ENCODE measurements around the gene SRP19.
"Not testable (repeated sequence)": the region's sequence is repeated elsewhere in the genome, so short reads cannot be mapped to it uniquely, and the experiment has no call there.

Gene SRP19

DNA sequence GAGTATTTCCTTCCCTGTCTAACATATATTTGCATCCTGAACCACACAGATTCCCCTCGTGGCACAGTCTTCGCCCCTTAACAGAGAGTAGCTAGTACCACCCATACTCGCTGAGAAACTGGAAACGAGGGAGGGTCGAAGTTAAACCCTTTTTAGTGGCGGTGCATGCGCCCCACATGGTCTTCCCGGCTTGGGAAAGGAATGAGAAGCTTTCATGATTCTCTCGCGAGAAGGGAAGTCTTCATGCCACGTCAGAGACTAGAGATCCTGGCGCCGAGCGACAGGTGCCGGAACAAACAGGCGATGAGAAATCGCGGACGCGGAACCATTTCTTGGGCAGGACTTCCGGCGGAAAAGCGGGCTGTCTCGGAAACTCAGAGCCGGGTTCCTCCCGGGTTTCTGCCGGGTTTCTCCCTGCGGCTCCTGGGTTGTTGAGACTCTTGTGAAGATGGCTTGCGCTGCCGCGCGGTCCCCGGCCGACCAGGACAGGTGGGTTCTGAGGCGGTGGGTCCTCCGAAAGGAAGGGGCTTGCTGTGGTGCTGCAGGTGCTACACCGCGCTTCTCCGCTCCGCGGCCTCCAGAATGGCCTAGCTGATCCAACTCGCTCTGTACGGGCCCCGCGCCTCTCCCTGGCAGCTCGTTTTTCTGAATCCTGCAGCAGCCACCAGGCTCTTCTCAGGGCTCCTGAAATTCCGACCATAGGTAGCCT lies at the start of gene SRP19:
SRP19 (plus strand) TSS at position 359 of the 709 bp plus-strand sequence; CDS start at position 449, 90 bp downstream.
- peak; percentile 93 for DNase-seq (ENCODE audit: low spot score)
- FAIRE-seq = peak; percentile 89

DNA sequence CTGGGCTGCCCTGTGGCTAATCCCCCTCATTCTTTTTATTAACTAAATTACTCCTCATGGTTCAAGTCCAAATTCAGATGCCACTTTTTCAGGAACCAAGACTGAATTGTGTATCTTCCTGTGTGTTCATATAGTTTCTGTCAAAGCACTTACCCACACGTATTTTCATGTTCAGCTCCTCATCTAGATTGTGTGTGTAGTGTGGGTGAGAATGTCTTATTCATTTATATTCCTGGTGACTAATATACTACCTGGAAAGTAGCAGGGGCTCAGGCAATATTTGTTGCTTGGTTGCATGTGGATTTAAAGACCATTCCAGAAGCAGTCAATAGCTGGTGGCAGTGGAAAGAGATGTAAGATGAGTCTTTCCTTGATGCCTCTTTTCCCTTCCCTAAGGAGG lies 48.5 kb upstream of the SRP19 start:
- FAIRE-seq = no peak
- no peak for DNase-seq (ENCODE audit: low spot score)

DNA sequence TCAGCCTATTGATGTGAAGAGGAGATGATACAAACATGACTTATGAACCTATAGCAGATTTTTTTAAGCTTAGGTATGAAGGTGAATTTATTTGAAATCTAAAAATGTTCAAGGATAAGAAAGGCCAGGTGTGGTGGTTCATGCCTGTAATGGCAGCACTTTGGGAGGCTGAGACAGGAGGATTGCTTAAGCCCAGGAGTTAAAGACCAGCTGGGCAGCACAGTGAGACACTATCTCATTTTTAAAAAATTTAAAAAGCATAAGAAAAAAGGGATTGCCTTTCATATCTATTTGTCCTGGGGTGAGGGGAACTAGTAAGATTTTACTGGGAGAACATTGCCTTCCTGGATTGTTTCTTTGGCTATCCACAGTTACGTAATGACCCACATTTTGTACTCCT lies 40.8 kb upstream of the SRP19 start:
- DNase-seq (ENCODE audit: low spot score) (no peak), FAIRE-seq (no peak)

GRCh38 chr5:112822456-112822855 lies 38.6 kb upstream of the SRP19 start:
- FAIRE-seq = no peak

GRCh38 chr5:112823181-112823580 lies 37.9 kb upstream of the SRP19 start:
- no peak for DNase-seq (ENCODE audit: low spot score)
- no peak for FAIRE-seq

More at GRCh38 chr5:112822456-112822855, 38.6 kb upstream of the SRP19 start:
- DNase-seq (ENCODE audit: low spot score) = no peak

DNA sequence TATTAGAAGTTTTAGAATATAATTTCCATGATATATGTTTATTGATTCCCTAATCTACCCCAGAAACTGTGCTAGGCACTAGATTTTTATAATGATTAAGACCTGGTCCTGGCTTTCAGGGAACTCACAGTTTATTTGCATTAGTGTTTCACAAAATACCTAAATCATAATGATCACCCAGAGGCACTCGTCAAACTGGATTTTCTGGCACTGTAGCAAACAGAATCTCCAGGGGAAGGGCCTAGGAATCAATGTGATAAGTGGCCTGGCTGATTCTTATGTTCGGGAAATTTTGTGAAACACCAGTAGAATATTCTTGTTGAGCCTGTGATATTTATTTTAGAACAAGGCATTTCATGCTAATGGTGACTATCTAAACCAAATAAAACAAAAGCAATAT lies 37.4 kb upstream of the SRP19 start:
- no peak for FAIRE-seq
- DNase-seq (ENCODE audit: low spot score) = no peak

DNA sequence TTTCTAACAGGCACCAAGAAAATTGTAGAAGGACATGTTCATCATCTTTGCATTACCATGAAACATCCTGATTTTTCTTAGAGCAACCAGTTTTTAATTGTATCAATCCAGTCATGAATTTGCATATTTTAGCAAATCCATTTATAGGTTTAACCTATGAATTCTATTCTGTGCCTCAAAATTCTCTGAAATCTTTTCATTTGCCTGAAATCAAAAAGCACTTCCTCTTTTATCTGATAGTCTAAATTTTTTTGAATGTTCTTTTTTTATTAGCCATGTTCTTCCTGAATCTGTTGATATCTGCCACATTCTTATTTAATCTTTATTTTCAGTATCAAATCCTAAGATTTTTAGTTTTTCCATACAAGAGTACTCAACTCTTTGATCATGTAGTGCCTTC lies 36.9 kb upstream of the SRP19 start:
- DNase-seq (ENCODE audit: low spot score) (no peak), FAIRE-seq (no peak)

DNA sequence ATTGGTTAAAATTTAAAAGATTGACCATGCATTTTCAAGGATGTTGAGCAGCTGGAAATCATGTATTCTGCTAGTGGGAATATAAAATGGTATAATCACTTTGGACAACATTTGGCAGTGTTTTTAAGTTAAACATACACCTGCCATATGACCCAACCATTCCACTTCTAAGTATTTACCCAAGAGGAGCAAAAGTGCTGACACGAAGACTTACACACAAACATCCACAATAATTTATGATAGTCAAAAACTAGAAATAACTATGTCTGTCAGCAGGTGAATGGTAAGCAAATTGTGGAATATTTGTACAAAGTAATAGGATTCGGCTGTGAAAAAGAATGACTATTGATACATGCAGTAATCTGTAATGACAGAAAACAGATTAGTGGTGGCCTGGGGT lies 30.7 kb upstream of the SRP19 start:
- DNase-seq (ENCODE audit: low spot score) (no peak), FAIRE-seq (no peak)

DNA sequence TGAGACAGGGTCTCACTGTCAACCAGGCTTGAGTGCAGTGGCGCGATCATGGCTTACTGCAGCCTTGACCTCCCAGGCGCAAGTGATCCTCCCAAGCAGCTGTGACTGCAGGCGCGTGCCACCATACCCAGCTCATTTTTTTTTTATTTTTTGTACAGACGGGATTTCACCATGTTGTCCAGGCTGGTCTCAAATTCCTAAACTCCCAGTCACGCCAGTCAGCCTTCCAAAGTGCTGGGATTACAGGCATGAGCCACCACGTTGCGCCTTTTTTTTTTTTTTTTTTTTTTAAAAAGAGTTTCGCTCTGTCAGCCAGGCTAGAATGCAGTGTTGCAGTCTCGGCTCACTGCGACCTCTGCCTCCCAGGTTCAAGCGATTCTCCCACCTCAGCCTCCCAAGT lies 27.1 kb upstream of the SRP19 start:
- no peak for DNase-seq (ENCODE audit: low spot score)
- FAIRE-seq = no peak

GRCh38 chr5:112844489-112844888 lies 16.6 kb upstream of the SRP19 start:
- no peak for FAIRE-seq
- DNase-seq (ENCODE audit: low spot score) = no peak

DNA sequence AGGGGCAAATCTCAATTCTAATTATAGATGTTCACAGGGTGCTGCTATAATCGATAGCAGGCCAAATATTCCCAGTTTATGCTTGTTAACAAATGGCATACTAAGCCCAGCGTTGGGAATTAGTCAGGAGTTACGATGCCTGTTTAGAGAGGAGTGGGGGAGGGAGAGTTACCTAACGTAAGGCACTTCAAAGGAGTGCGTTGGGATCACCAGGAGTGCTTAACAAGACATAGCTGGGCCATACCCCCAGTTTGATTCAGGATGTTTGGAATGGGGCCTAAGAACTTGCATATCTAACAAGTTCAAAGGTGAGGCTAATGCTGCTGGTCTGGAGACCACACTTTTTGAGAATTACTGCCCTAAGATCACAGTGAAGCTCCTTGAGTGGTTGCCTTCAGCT lies 14.5 kb upstream of the SRP19 start:
- DNase-seq (ENCODE audit: low spot score) (no peak), FAIRE-seq (no peak)

DNA sequence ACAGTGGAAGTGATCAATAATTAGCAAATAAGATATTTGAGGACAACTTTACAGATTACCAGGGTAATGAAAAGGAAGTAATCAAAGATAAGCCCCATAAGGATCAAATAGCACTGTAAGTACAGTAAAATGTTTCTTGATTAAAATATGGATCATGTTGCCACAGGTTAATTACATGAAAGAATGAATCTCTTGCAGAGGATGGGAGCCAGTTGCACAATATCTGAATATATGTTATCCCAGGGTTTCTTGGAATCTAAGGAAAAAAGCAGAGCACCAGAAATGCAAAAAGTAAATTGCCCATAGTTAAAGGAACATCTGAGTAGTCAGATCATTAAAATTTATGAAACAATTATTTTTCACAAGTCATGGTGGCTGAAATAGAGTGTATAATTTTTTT lies 13.8 kb upstream of the SRP19 start:
- DNase-seq (ENCODE audit: low spot score) = no peak
- FAIRE-seq = no peak

DNA sequence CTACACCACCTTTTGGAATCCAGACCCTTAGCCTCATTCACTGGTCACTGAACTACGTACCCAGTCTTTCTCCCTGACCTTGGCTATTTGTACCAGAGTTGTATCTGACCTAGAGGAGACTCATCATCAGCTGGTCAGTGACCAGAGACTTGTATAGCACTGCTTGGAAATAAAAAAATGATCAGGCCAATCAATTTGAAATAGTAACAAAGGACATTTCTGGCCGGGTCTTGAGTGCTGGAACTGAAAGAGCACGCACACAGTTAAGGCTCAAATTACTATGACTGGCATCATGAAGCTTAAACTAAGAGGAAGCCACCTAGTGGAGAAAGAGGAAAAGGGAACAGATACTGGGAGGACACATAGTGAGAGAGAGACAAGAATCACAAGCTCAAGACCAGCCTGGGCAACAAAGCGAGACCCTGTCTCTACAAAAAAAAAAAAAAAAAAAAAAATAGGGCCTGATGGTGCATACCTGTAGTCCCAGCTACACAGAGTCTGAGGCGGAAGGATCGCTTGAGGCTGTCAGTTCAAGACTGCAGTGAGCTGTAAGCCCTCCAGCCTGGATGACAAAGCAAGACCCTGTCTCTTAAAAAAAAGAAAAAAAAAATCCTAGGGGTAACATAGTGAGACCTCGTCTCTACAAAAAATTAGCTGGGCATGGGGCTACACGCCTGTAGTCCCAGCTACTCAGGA lies 12.8 kb upstream of the SRP19 start:
- DNase-seq (ENCODE audit: low spot score) (peak; percentile 69), FAIRE-seq (peak; percentile 25)

DNA sequence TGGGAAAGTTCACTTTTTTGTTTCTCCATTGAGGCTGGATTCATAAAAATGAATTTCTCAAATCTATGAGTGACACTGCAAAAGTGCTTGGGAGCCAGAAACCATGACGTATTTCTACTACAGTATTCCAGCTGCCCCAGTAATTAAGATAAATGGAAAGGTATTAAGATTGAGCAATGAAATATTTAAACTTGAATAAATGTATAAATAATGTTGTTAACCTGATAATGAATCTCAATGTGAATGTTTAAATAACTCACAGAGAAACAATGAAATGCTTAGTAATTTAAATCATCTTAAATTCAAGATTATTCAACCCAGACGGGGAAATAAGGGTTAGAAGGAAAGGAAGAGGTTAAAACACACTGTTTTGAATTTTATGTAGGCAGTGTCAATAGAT lies 11.2 kb upstream of the SRP19 start:
- DNase-seq (ENCODE audit: low spot score) (no peak), FAIRE-seq (no peak)

DNA sequence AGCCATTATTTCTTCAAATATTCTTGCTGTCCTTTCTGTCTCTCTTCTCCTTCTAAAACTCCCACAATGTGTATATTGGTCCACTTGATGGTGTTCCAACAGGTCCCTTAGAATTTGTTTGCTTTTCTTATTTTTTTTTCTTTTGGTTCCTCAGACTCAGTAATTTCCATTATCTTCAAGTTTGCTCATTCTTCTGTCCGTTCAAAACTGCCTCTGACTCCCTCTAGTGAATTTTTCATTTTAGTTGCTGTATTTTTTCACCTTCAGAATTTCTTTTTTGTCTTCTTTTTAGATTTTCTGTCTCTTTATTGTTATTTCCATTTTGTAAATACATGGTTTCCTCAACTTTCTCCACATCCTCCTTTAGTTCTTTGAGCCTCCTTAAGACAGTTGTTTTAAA lies 6.4 kb upstream of the SRP19 start:
- FAIRE-seq (no peak), DNase-seq (ENCODE audit: low spot score) (no peak)

- FAIRE-seq (no peak), DNase-seq (ENCODE audit: low spot score) (no peak)
Observed at GRCh38 chr5:112857866-112858265, 3.2 kb upstream of the SRP19 start.

- not testable (repeated sequence) for FAIRE-seq; DNase-seq (ENCODE audit: low spot score)
Observed at GRCh38 chr5:112860571-112860928, 537 bp upstream of the SRP19 start.

GRCh38 chr5:112861638-112861985 lies 525 bp downstream of the SRP19 start:
- DNase-seq (ENCODE audit: low spot score) (no peak), FAIRE-seq (no peak)

DNA sequence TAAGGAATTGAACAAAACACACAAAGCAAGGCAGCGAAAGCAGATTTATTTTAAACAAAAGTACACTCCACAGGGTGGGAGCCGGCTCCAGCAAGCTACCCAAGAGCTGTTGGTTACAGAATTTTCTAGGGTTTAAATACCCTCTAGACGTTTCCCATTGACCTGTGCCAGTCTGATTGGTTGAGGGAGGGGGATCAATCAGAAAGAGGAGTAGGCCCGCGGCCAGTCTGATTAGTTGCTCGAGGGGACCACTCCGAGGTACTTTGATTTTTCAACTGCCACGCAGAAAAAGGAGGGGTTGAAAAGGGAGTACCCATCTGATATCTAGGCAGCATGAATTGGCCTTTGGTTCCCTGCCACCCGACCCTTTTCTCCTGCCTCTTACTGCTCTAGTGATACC lies 998 bp downstream of the SRP19 start:
- DNase-seq (ENCODE audit: low spot score) (no peak), FAIRE-seq (no peak)

GRCh38 chr5:112863549-112863948 lies 2.5 kb downstream of the SRP19 start:
- FAIRE-seq (no peak), DNase-seq (ENCODE audit: low spot score) (no peak)

- no peak for FAIRE-seq
Observed at GRCh38 chr5:112865128-112865527, 4.0 kb downstream of the SRP19 start.

GRCh38 chr5:112866739-112867138 lies 5.7 kb downstream of the SRP19 start:
- DNase-seq (ENCODE audit: low spot score) (no peak), FAIRE-seq (no peak)

More at GRCh38 chr5:112865128-112865527, 4.0 kb downstream of the SRP19 start:
- no peak for DNase-seq (ENCODE audit: low spot score)

DNA sequence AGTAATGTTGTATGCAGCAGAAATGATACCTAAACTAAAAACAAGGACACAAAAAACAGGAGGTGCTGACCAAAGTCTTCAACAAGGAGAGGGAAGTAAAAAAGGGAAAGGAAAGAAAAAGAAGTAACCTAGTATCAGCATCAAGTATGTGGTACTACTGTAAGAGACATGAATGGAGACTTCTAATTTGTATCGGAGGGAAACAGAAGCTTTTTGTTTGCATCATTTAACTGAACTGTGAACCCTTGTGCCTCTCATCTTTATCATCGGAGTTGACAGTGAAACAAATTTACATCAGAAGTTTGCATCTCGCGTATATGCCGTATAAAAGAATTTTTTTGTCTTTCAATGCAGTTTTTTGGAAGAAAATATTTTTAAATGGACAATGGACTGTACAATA lies 6.3 kb downstream of the SRP19 start:
- DNase-seq (ENCODE audit: low spot score) = no peak
- FAIRE-seq = no peak
